Hepatocyte (in vitro differentiated cells): ENCODE results near the gene ACADVL. TPM values are rescaled to one million over a fixed set of nuclear protein-coding genes. Genes with fewer than 3 reads are reported as not detected.

ENCODE experiments used
- DNase-seq: peaks from one replicate; pipeline ENCODE4 v3.0.0-alpha.2; 2016; ENCODE audit warnings: low spot score
- H2AFZ ChIP-seq: fragments of 200-600 bp; sonication (generic); 2 replicates; pipeline ENCODE4 v1.6.0; 2016; ENCODE audit warnings: antibody characterized with exemption, mild to moderate bottlenecking
- H3K27ac ChIP-seq: fragments of 200-600 bp; sonication (generic); 2 replicates; pipeline ENCODE4 v1.5.1; 2016; ENCODE audit warnings: mild to moderate bottlenecking
- H3K27me3 ChIP-seq: fragments of 200-600 bp; sonication (generic); 2 replicates; pipeline ENCODE4 v1.6.1; 2016
- H3K36me3 ChIP-seq: fragments of 200-600 bp; sonication (generic); replicated peaks from 2 replicates; pipeline ENCODE4 v1.5.1; 2016; ENCODE audit warnings: low read depth; ENCODE audit not compliant: insufficient read depth
- H3K4me1 ChIP-seq: fragments of 200-600 bp; sonication (generic); 2 replicates; pipeline ENCODE4 v1.5.1; 2016; ENCODE audit warnings: mild to moderate bottlenecking, moderate library complexity; ENCODE audit not compliant: insufficient read depth
- H3K4me2 ChIP-seq: fragments of 200-600 bp; sonication (generic); 2 replicates; pipeline ENCODE4 v1.6.0; 2016
- H3K4me3 ChIP-seq: fragments of 200-600 bp; sonication (generic); 2 replicates; pipeline ENCODE4 v1.5.1; 2016; ENCODE audit warnings: mild to moderate bottlenecking
- H3K79me2 ChIP-seq: fragments of 200-600 bp; sonication (generic); 2 replicates; pipeline ENCODE4 v1.6.0; 2017; ENCODE audit warnings: mild to moderate bottlenecking
- H3K9me2 ChIP-seq: fragments of 200-600 bp; sonication (generic); replicated peaks from 2 replicates; pipeline ENCODE4 v1.6.0; 2017; ENCODE audit warnings: mild to moderate bottlenecking; ENCODE audit not compliant: insufficient read depth
- H3K9me3 ChIP-seq: fragments of 200-600 bp; sonication (generic); 2 replicates; pipeline ENCODE4 v1.5.1; 2016; ENCODE audit warnings: low read depth, mild to moderate bottlenecking
- H4K20me1 ChIP-seq: fragments of 200-600 bp; sonication (generic); 2 replicates; pipeline ENCODE4 v1.6.0; 2016; ENCODE audit warnings: mild to moderate bottlenecking; ENCODE audit not compliant: insufficient read depth, poor library complexity, severe bottlenecking
- EZH2 ChIP-seq: fragments of 200-600 bp; sonication (generic); IDR thresholded peaks from 2 replicates; pipeline ENCODE4 v1.6.1; 2016; ENCODE audit warnings: antibody characterized with exemption, mild to moderate bottlenecking, borderline replicate concordance
- EZH2phosphoT487 ChIP-seq: fragments of 200-600 bp; sonication (generic); IDR thresholded peaks from one replicate; pipeline ENCODE4 v1.6.1; 2018; ENCODE audit warnings: antibody characterized with exemption, mild to moderate bottlenecking, low read depth, moderate library complexity; ENCODE audit not compliant: unreplicated experiment, severe bottlenecking
- WGBS: methylation state at CpG from one replicate; pipeline ENCODE4 v1.1.6; 2016; ENCODE audit warnings: low lambda C conversion rate; ENCODE audit errors: missing lambda C conversion rate; 5-methylcytosine and 5-hydroxymethylcytosine counted together
- polyA plus RNA-seq: library from polyadenylated mRNA; unstranded; fragments of >200 nt; fragmentation: Nextera tagmentation; extraction: Ambion mirVana; gene quantifications from 2 replicates; pipeline ENCODE4 v1.2.1, GENCODE V29; 2016
- total RNA-seq: library from RNA; depleted of rRNA; stranded (reverse); fragments of >200 nt; gene quantifications from 2 replicates; pipeline ENCODE4 v1.2.3, GENCODE V29; 2014
- TF ChIP-seq, protein P1 (sequence below): fragments of 200-600 bp; sonication (generic); IDR thresholded peaks from 2 replicates; pipeline ENCODE4 v1.5.1; 2016; ENCODE audit warnings: antibody characterized with exemption, mild to moderate bottlenecking; ENCODE audit not compliant: poor library complexity

Gene ACADVL
- total and polyA plus RNA-seq, 2 experiments from 2014 or later = 469 to 1,250 TPM

- peaks cover 30% of the 10 kb centered on the region for H3K4me1 ChIP-seq
- no peaks in the 10 kb centered on the region for H3K36me3 ChIP-seq
- TF ChIP-seq, protein P1, sequence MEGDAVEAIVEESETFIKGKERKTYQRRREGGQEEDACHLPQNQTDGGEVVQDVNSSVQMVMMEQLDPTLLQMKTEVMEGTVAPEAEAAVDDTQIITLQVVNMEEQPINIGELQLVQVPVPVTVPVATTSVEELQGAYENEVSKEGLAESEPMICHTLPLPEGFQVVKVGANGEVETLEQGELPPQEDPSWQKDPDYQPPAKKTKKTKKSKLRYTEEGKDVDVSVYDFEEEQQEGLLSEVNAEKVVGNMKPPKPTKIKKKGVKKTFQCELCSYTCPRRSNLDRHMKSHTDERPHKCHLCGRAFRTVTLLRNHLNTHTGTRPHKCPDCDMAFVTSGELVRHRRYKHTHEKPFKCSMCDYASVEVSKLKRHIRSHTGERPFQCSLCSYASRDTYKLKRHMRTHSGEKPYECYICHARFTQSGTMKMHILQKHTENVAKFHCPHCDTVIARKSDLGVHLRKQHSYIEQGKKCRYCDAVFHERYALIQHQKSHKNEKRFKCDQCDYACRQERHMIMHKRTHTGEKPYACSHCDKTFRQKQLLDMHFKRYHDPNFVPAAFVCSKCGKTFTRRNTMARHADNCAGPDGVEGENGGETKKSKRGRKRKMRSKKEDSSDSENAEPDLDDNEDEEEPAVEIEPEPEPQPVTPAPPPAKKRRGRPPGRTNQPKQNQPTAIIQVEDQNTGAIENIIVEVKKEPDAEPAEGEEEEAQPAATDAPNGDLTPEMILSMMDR = no peak
- TF ChIP-seq EZH2 (no peak), EZH2phosphoT487 (no peak)
- H3K27me3 ChIP-seq = peaks cover 5% of the 10 kb centered on the region
- H3K79me2 ChIP-seq = peaks cover 67% of the 10 kb centered on the region
- H3K9me3 ChIP-seq = no peaks in the 10 kb centered on the region
- H3K4me3 ChIP-seq = no peak overlapping the region
- WGBS = 70% methylated on average over 7 of the region's 7 CpGs
- H3K4me2 ChIP-seq = peak overlapping the region; percentile 78
- peak; percentile 81 for DNase-seq
- H4K20me1 ChIP-seq = no peaks in the 10 kb centered on the region
- no peak overlapping the region for H2AFZ ChIP-seq
- H3K27ac ChIP-seq = peak overlapping the region; percentile 94
- no peaks in the 10 kb centered on the region for H3K9me2 ChIP-seq
Observed at GRCh38 chr17:7258731-7259554, 39.2 kb downstream of the ACADVL start.

GRCh38 chr17:7259555-7259889 lies 39.8 kb downstream of the ACADVL start:
- peaks cover 62% of the 10 kb centered on the region for H3K79me2 ChIP-seq
- H2AFZ ChIP-seq = no peak overlapping the region
- H3K4me1 ChIP-seq = peaks cover 34% of the 10 kb centered on the region
- H3K27ac ChIP-seq = peak overlapping the region; percentile 94
- H3K4me3 ChIP-seq = no peak overlapping the region
- peak overlapping the region; percentile 78 for H3K4me2 ChIP-seq
- DNase-seq = no peak
- no peaks in the 10 kb centered on the region for H4K20me1 ChIP-seq
- H3K9me2 ChIP-seq = no peaks in the 10 kb centered on the region
- no peaks in the 10 kb centered on the region for H3K36me3 ChIP-seq
- 98% methylated on average over 6 of the region's 6 CpGs for WGBS
- no peaks in the 10 kb centered on the region for H3K9me3 ChIP-seq
- H3K27me3 ChIP-seq = peaks cover 5% of the 10 kb centered on the region
- TF ChIP-seq EZH2 = no peak
- TF ChIP-seq, protein P1 = no peak
- TF ChIP-seq EZH2phosphoT487 = no peak

GRCh38 chr17:7260151-7260550 lies 40.4 kb downstream of the ACADVL start:
- TF ChIP-seq EZH2 (no peak), EZH2phosphoT487 (no peak)
- TF ChIP-seq, protein P1 = no peak
- Histone ChIP-seq H3K4me3 (peak overlapping the region; percentile 87), H4K20me1 (no peaks in the 10 kb centered on the region), H3K9me3 (no peaks in the 10 kb centered on the region), H3K9me2 (no peaks in the 10 kb centered on the region), H3K4me1 (peaks cover 34% of the 10 kb centered on the region), H3K36me3 (no peaks in the 10 kb centered on the region), H2AFZ (no peak overlapping the region), H3K27ac (peak overlapping the region; percentile 94), H3K27me3 (peaks cover 5% of the 10 kb centered on the region), H3K79me2 (peaks cover 55% of the 10 kb centered on the region), H3K4me2 (peak overlapping the region; percentile 78)
- WGBS = 93% methylated on average over 4 of the region's 4 CpGs
- peak; percentile 21 for DNase-seq
